Islet of Langerhans (tissue), 1 donor: Measurements from ENCODE around the gene TMEM131L.
A peak's percentile ranks its signal among the peaks of the same experiment; 100 is the strongest.
"Not testable (repeated sequence)": the region's sequence is repeated elsewhere in the genome, so short reads cannot be mapped to it uniquely, and the experiment has no call there.

Experiments
- FAIRE-seq: peaks from one replicate; lab custom pipeline; 2011; peaks lifted over from hg19 to GRCh38; lab: Jason Lieb, UNC

TMEM131L gene

DNA sequence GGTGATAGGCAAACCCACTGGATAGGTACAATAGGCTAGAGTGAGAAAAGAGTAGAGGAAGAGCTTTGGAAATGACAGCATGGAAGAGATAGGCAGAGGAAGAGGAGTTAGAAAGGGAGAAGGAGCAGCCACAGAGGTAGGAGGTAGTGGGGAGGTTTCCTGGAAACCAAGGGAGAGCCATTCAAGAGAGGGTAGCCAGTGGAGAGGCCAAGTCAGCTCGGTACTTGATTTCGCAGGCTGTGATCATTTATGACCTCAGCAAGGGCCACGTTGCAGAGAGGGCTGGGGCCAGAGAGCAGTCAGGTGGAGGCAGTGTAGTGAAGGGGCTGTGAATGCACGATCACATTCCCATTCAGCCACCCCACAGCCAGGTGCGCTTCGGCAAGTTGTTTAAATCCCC is 76.0 kb downstream of the TMEM131L start:
- no peak for FAIRE-seq

DNA sequence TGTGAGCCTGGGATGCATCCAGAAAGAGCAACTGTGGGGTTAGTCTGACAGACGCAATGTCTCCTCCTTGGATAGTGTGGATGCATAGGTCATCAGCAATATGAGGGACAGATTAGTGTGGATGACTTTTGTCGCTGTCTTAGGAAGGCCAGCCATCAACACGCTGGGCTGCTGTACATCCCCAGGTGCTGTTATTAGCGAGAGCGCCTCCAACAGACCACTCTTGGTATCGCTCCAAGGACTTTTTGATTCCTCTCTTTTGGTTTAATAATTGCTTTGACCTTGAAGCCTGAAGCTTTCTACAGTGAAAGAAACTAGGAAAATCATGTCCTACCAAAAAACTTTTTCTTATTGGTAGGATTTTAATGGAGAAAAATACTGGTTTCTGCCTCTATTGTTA is 76.7 kb downstream of the TMEM131L start:
- no peak for FAIRE-seq

DNA sequence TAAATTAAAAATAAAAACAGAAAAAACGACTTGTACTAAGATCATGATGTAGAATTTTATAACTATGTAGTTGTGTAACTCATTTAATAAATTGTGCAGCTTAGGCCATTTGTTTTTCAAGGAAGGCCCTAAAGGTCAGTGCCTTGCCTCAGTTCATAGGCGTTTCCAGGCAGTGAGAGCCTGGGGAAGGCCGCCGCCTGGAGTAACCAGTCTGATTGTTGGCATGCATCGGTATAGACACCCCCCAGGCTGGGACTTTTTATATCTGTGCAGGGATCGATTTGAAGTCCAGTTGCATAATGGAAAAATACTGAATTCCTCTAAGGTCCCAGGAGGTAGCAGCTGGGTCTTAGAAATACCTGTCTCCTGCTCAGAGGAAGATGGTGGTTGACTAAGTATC is 77.2 kb downstream of the TMEM131L start:
- FAIRE-seq = no peak

DNA sequence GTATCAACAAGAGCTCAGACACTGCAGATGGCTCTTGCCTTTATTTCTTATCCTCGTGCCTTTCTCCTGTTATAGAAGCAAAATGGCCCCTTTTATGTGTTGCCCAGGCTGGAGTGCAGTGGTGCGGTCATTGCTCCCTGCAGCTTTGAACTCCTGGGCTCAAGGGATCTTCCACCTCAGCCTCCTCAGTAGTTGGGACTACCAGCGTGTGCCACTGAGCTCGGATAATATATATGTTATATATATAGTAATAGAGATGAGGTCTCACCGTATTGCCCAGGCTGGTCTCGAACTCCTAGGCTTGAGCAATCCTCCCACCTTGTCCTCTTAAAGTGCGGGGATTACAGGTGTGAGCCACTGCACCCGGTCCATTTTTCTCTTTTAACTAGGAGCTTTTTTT is 79.7 kb downstream of the TMEM131L start:
- FAIRE-seq = no peak

DNA sequence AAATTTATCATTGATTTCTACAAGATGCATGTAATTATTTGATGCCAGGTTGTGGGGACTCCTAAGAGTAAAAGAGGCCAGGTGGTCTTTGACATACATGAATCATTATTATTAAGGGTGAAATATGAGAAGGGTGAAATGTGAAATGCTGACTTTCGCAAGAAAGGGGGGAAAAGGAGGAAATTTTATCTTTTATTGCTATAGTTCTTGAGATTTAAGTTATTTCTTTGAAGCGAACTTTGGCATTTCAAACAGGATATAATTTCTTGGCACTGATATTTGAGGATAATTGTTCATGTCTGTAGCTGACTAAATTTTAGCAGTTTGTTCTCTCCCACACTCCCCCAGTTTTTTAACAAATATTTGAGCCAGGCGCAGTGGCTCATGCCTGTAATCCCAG is 80.1 kb downstream of the TMEM131L start:
- FAIRE-seq = no peak

DNA sequence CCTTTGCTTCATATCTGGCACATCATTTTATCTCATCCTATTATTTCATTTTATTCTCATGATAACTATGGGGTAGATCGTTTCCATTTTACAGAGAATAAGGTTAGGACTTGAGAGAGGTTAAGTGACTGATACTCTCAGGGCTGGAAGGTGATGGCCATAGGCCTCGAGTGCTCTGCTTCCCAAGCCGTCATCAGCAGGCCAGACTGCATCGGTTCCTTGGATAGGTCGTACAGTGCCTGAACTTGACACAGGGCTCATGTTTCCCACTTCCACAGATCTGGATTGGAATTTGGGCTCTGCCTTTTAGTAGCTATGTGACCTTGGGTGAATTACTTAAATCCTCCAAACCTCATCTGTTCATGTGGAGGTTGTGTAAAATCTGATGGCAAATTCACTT is 81.4 kb downstream of the TMEM131L start:
- FAIRE-seq = no peak

DNA sequence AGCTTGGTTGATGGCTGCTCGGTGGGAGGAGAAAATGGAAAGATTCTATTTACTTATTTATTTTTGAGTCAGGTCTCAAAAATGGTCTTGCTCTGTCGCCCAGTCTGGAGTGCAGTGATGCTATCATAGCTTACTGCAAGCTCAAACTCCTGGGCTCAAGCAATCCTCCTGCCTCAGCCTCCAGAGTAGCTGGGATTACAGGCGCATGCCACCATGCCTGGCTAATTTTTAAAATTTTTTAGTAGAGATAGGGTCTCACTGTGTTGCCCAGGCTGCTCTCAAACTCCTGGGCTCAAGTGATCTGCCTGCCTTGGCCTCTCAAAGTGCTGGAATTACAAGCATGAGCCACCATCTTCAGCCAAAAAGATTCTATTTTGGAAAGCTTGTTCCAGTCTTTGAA is 82.7 kb downstream of the TMEM131L start:
- not testable (repeated sequence) for FAIRE-seq

DNA sequence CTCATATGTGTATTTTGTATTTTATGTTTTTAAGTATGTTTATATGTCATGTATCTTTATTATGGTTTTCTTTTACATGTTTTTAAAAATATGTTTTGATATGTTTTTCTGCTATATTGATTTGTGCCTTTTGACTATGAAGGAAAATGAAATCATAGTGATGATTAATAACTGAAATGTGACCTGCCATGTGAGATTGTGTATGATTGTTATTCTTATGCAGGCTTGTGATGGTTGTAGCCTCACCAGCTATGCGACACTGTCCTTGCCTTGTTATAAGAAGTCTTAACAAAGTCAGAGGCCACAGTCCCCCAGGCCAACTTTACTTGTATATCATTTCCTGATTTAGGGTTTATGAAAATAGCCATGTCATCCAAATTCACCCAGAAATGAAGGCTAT is 83.2 kb downstream of the TMEM131L start:
- FAIRE-seq = peak; percentile 43

DNA sequence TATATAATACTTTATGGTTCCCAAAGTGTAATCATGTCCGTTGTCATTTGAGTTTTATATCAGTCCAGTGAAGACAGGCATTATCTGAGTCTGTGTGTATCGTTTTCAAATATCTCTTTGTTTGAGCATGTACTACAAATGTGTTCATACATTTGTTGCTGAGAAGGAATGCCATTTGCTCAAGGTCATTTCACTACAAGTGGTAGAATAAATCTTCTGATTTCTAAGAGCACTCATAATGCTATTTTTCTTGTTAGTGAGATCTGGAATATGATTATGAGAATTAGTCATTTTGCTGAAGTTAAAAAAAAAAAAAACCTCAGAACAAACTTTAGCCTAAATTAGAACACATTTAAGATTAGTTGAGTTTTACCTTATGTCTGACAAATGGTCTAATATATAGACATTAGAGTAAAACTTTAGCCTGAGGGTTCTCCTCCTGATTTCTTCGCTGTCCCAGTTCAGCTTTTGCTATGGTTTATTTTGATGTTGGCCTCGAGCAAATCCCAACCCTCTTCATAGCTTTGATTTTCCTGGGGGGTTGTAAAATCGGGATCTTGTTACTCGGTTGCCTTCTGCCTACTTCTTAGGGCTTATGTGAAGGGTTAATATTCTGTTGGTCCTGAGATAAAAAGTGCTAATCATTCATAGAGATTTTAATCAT is 87.1 kb downstream of the TMEM131L start:
- FAIRE-seq = peak; percentile 58

DNA sequence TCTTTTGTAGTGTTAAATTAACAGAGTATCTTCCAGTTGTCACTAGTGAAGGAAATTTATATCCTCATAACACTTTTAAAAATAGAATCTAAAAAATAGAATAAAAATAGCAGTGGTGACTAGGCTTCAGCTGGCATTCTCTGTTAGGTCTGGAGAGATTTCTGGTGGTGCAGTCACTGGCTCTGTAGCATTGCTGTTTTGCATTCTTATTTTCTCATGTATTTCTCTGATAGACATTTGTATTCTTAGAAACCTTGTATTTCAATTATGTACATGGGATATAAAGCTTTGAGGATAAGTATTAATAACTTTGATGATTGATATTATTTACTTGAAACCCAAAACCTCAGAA is 87.6 kb downstream of the TMEM131L start:
- FAIRE-seq = peak; percentile 24

DNA sequence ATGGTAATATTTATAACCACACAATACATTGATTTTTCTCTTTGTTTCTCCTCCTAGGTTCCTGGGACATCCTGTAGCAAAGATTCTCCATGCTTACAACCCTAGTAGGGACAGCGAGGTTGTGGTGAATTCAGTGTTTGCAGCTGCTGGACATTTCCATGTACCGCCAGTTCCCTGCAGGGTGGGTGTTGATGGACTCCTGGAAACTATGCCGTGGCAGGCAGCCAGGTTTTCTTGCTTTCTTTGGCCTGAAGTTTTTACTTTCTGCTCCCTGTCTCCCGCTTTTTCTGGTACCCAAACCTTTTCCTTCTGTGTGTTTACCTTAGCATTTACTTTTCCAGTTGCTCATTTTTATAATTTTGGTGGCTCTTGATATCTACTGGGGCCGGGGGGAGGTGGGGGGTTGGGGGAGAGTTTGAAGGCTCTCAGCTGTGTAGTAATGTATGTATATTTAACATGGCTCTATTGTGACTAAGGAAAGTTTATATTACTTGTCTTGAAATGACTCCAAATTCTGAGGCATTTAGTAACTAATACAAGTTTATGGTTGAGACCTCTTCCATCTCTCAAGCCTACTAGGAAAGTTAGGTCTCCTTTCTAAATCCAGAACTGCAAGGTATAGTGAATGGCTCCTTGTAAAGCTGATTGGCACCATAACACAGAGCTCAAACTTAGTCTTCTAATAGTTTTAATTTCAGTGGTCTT is 89.7 kb downstream of the TMEM131L start:
- no peak for FAIRE-seq

DNA sequence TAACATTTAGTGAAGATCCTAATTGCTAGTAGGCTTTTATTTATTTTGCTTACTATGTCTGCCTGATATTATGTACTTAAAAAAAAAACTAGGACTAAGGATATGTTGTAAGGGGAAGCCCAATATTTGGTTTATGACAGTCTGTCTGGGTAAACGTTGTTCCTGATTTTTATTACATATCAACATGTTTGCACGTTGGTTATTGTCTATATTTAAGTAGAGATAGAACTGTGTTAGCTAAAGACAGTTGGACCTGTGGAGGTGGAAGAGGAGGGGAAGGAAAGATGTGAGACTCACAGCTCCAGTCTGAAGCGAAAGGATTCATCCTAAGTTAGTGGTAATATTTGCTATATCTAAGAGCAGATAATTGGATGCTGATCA is 90.3 kb downstream of the TMEM131L start:
- FAIRE-seq = no peak

DNA sequence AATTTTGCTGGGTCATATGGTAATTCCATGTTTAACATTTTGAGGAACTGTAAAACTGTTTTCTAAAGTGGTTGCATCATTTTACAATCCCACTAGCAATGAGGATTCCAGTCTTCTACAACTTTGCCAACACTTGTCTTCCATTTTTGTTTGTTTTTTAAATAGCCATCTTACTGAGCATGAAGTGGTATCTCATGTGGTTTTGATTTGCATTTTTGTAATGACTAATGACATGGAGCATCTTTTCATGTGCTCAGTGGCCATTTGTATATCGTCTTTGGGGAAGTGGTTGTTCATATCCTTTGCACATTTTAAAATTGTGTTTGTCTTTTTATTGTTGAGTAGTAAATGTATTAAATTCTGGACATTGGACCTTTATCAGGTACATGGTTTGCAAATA is 94.7 kb downstream of the TMEM131L start:
- no peak for FAIRE-seq

DNA sequence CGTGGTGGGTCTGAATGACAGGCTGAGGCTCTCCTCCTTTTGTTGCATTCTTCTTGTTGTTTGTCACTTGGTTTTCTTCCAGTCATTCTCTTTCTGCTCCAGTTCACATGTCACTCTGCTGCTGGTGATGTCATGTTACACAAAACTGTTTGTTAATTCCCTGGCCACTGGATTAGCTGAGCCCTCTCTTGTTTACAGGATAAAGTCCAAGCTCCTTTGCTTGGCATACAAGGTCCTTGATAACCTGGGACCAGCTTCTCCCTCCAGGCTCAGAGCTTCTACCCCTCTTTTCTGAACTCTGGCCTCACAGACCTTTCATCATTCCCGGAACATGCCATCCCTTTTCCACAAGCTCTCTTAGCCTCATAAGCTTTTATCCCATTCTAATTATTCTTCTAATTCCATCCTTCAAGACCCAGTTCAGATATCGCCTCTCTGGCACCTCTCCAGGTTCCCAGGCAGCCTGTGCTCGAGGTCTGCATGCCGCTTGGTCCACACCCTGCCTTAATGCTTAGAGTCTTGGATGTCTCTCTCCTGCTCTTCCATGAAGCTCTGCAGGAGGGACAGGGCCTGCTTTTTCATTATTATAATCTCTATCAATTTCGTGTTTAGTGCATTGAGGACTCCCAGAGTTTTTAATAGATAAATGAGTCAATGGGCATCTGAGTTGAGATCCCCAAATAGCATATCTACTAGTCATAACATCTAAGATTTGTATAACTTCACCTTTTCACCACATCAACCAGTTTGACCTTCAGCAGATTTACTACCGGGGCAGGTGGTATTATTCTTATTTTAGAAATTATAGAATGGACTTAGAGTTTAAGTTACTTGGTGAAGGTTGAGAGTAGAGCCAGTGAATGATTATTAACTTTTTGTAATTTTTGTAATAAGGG is 98.7 kb downstream of the TMEM131L start:
- peak; percentile 24 for FAIRE-seq

DNA sequence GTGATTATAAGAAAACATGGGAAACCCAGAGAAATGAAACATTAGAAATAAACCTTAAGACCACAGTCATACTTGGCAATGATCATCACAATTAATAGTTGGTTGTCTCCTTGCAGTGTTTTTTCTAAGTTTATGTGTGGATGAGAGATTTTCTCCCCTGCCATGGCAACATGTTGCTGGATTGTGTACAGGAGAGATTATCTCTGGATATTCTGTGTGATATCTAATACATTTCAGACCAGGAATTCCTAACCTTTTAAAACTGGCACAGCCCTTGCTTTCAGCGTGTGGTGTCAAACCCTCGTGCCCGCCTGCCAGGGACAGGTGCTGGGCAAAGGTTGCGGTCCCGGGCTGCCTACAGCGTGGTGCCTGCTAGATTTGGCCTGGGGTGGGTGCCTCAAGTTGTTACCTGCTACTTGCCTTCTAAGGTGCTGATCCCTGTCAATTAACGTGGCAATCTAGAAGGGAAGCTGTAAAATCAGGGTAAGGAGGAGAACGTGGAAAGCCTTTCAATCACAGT is 100.5 kb downstream of the TMEM131L start:
- FAIRE-seq = no peak

DNA sequence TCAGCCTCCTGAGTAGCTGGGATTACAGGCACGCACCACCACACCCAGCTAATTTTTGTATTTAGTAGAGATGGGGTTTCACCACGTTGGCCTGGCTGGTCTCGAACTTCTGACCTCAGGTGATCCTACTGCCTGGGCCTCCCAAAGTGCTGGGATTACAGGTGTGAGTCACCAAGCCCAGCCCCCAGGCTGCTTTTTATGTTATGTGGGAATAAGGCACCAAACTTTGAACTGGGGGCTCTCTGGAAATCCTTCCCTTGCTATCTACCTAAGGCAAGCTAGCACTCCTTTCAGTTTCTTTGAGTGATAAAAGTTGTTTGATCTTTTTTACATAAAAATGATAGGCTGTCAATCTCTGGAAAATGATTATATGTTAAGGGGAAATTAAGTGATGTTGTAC is 101.5 kb downstream of the TMEM131L start:
- not testable (repeated sequence) for FAIRE-seq

DNA sequence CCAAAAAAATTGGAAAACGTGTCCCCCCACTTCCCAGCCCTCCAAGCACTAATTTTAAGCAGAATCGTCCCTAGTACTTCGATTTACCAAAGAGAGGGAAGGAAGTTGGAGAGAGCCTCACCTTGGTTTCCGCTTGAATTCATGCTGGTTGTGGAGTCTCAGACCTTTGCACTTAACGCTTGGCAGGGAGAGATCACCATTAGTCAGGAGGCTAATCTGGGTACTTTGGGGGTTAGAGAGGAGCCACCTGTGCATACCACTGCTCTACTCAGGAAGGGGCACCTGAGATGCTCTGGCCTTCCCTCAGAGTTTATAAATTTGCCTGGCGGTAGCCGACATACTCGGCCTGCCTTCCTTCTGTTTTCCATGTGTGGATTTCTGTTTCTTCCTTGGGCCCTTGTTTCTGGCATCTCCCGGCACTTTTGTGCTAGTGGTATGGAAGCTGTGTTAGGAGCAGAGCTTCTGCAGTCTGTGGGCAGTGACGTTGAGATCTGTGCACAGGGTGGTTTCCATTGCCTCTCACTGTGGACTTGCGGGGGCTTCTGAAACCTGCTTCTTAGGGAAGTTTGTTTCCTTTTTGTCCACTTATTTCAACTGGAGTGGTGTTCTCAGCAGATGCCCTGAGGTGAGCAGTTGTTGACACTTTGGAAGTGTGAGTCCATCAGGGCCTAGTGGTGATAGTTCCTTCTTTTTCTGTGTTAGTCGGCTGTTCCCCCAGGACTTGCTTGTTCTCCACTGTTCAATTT is 104.2 kb downstream of the TMEM131L start:
- no peak for FAIRE-seq

DNA sequence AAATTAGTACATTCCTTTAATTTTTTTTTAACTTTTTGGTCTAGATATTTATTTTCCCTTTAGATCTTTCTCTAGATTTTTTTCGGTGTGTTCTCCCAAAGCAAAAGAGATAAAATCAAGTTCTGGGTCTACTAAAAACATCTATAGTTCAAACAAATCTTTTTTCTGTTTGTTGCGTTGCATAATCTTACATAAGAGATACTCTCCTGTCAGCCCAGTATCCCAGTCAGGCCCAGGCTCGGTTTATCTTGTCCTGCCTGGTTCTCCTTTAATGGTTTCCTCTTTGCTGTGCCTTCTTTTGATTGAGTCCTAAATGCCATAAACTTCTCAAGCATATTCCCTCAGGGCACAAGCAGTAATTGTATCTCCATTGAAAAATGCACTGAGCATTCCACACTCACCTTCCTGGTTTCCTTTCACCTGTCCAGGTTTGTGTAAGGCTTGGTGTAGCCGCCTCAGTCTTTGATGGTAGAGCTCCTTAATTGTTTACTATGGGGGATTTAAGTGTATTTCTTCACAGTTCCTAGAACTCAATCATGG is 104.9 kb downstream of the TMEM131L start:
- FAIRE-seq = no peak

DNA sequence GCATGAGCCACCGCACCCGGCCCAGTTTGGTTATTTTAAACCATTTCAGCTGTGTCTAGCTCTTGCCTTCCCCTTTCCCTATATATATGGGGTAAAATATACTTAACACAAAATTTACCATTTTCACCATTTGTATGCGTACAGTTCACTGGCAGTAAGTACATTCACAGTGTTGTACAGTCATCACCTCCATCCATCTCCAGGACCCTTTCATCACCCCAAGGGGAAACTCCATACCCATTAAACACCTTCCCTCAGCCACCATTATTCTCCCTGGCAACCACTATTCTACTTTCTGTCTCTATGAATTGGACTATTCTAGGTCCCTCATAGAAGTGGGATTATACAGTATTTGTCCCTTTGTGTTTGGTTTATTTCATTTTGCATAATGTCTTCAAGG is 106.4 kb downstream of the TMEM131L start:
- no peak for FAIRE-seq

DNA sequence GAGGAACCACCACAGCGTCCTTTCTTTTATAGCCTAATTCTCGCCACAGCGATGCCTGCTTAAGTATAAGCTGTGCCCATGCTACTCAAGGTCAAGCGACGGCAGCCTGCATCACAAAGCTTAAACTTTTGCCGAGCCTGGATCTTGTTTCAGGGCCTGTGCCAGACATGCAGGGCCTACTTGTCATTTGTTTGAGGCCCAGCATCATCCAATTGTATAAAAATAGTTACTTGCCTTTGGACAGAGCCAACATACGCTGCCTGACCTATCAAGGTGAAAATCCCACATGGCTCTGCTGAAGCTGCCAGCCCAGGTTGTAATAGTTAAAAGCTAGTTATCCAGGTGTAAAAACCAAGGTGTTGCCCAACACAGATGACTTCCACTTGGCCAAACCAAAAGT is 107.1 kb downstream of the TMEM131L start:
- FAIRE-seq = no peak

DNA sequence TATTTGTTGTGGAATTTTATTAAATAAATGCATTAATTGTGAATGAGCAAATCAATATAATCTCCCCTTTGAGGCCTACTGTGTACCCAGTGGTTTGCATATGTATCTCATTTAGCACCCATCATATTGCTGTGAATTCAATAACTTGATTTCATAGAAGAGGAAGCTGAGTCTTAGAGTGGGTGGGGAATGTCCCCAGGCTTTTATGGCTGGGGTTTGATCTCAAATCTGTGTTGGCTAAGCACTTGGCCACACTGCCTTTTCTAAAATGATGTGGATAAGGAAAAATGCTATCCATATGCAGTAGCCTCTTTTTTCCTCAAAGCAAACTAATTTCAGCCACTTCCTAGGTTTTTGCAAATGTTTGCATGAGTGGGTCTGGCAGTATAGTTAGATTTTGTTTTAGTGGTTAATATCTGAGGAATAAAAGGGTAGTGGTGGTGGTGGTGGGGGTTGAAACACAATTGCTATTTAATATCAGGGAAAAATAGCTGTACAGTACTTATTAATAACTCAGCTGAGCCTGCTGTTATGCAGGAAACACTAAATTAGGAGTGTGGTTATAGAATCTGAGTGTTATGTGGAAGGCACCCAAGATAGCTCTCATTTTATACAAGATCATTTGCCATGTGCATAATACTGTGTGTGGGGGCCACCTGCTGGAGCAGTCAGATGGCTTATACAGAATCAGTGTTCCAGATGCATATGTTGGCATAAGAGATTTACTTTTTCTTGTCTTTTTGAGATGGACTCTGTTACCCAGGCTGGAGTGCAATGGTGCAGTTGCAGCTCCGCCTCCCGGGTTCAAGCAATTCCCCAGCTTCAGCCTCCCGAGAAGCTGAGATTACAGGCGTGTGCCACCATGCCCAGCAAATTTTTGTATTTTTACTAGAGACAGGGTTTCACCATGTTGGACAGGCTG is 108.0 kb downstream of the TMEM131L start:
- peak; percentile 92 for FAIRE-seq
